MG63 (cell line): ENCODE measurements around the gene ARHGAP26. TPM values are rescaled to one million over a fixed set of nuclear protein-coding genes. Genes with fewer than 3 reads are reported as not detected.

Experiments used
- DNase-seq: peaks from one replicate; pipeline ENCODE4 v3.0.0-alpha.2; 2020
- H3K27me3 ChIP-seq: fragments of 250-450 bp; sonication (Bioruptor Pico); 2 replicates; pipeline ENCODE4 v1.5.1; 2020; ENCODE audit warnings: mild to moderate bottlenecking, moderate library complexity
- H3K36me3 ChIP-seq: fragments of 250-450 bp; sonication (Bioruptor Pico); 2 replicates; pipeline ENCODE4 v1.5.1; 2020; ENCODE audit warnings: mild to moderate bottlenecking, moderate library complexity
- H3K4me3 ChIP-seq: fragments of 250-450 bp; sonication (Bioruptor Pico); 2 replicates; pipeline ENCODE4 v1.5.1; 2020; ENCODE audit warnings: mild to moderate bottlenecking, moderate library complexity
- H3K9me3 ChIP-seq: fragments of 250-450 bp; sonication (Bioruptor Pico); 2 replicates; pipeline ENCODE4 v1.5.1; 2020; ENCODE audit warnings: mild to moderate bottlenecking, moderate library complexity
- total RNA-seq: library from RNA; depleted of rRNA; stranded (reverse); fragments of >200 nt; shearing (Covaris generic); gene quantifications from 2 replicates; pipeline ENCODE4 v1.2.3, GENCODE V29; 2014; ENCODE audit warnings: low replicate concordance

Gene ARHGAP26
- total RNA-seq, 1 experiment from 2014 or later: 1.3 TPM

DNA sequence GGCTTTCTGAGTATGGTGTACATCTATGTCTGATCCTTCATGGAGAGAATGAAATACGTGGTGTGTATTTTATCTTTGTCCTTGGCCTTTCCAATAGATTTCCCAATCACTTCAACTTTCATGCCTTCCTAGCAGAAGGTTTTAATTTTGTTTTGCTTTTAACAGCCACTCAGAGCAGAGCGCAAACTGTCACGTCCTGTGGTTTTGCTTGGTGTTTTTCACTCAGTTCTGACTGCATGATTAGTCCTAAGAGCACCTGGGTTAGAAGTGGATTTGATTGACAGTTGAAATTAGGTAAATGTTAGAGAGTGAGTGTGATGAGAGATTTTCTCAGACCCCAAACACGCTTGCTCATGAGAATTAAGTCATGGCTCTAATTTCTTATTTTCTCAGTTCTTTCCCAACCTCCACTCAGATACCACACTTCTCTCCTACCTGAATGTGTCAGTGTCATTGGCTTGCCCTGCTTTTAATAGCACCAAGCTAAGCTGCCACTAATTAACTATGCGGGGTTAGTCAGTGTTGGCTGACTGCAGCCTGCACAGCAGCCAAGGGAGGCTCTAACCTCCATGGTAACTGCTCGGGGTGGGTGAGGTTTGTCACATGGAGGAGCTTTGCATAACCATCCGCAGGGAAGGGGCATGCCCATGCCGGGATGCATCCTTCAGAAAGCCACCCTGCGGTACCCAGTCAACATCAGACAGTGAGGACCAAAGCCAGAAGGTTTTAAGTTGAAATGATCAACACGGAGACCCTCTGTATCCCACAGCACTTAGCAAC lies 459.9 kb downstream of the ARHGAP26 start:
- 0 out of 2 replicates have a peak, but pooled peaks cover 2% of the 10 kb centered on the region for H3K9me3 ChIP-seq
- DNase-seq: no peak
- no peak overlapping the region for H3K4me3 ChIP-seq
- no peaks in the 10 kb centered on the region for H3K27me3 ChIP-seq
- no peaks in the 10 kb centered on the region for H3K36me3 ChIP-seq

GRCh38 chr5:143230676-143230996 lies 460.5 kb downstream of the ARHGAP26 start:
- H3K9me3 ChIP-seq: 0 out of 2 replicates have a peak, but pooled peaks cover 2% of the 10 kb centered on the region
- H3K27me3 ChIP-seq: no peaks in the 10 kb centered on the region
- no peak for DNase-seq
- no peaks in the 10 kb centered on the region for H3K36me3 ChIP-seq
- H3K4me3 ChIP-seq: no peak overlapping the region

GRCh38 chr5:143231416-143231815 lies 461.2 kb downstream of the ARHGAP26 start:
- no peak for DNase-seq
- no peaks in the 10 kb centered on the region for H3K36me3 ChIP-seq
- H3K9me3 ChIP-seq: no peaks in the 10 kb centered on the region
- H3K4me3 ChIP-seq: no peak overlapping the region
- H3K27me3 ChIP-seq: no peaks in the 10 kb centered on the region

DNA sequence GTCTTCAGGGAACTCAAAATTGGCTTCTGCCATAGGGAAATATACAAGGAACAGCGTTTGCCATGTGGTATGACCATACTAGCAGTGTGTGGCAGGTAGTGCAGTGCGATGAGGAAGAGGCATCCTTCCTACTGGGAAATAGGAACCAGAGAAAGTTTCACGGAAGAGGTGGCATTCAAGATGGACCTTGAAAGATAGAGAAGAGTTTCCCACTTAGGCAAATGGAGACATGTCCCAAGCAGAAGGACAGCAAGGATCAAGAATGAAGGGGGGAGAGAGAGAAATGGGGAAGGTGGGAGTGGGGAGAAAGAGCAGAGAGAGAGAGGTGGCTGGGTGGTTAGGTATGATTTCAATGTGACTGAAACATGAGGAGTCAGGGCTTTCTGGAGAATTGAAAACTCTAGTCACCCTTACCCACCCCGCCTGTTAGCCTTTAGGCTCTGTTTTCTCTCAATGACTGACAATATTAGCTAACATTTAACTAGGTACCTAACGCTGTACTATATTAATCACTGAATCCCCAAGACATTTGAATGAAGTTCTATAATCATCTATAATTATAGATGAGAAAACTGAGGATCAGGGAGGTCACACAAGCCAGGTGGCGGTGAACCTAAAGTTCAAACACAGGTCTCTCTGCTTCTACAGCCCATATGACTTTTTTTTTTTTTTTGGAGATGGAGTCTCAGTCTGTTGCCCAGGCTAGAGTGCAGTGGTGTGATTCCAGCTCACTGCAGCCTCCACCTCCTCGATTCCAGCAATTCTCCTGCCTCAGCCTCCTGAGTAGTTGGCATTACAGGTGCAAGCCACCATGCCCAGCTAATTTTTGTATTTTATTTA lies 462.0 kb downstream of the ARHGAP26 start:
- H3K9me3 ChIP-seq: no peaks in the 10 kb centered on the region
- H3K36me3 ChIP-seq: no peaks in the 10 kb centered on the region
- no peak overlapping the region for H3K4me3 ChIP-seq
- DNase-seq: no peak
- H3K27me3 ChIP-seq: no peaks in the 10 kb centered on the region

DNA sequence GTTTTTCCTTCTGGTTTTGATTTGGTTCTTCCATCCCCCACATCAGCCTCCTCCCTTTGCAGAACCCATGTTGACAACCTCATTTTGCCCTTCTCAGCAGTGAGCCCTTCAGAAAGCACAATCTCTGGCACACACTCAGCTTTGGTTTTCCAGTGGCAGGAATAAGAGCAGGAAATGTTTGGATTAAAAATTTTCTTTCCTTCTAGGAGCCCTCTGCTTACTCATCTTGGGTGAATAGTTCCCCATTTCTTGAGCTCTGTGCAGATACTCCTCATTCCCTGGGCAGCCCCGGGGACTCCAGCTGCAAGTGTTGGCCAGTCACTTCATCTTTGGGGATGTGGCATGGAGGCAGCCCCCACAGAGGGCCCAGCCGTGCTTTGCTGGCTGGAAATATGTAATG lies 462.9 kb downstream of the ARHGAP26 start:
- Histone ChIP-seq H3K4me3 (no peak overlapping the region), H3K36me3 (no peaks in the 10 kb centered on the region), H3K27me3 (no peaks in the 10 kb centered on the region), H3K9me3 (no peaks in the 10 kb centered on the region)
- DNase-seq: peak; percentile 63

DNA sequence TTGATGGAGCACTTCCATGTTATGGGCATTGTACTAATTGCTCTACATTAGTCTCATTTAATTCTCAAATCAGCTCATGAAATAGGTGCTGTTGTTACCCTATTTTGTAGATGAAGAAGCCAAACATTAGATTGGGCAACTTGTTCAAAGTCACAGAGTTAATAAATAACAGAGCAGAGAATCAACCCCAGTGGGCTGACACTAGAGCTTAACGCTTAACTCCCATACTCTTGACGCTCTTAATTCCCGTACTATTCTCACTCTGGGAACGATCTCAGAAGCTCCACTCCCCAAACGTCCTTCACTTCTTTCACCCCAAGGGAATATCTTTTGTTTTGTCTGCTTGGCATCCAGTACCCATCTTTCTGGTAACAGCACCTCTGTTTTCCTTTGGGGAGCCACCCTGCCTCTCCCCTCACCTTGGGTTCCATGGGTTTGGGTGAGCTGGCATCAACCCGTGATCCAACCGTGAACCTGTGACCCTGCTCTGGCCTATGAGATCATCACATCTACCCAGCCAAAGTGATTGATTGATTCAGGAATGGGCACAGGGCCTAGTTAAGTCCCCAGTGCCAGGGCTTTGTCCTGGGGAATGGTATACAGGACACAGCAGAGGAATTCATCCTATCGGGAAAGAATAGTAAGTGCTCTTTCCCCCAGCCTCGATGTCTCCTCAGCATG lies 464.1 kb downstream of the ARHGAP26 start:
- Histone ChIP-seq H3K27me3 (no peaks in the 10 kb centered on the region), H3K9me3 (no peaks in the 10 kb centered on the region), H3K4me3 (no peak overlapping the region), H3K36me3 (no peaks in the 10 kb centered on the region)
- peak; percentile 51 for DNase-seq

DNA sequence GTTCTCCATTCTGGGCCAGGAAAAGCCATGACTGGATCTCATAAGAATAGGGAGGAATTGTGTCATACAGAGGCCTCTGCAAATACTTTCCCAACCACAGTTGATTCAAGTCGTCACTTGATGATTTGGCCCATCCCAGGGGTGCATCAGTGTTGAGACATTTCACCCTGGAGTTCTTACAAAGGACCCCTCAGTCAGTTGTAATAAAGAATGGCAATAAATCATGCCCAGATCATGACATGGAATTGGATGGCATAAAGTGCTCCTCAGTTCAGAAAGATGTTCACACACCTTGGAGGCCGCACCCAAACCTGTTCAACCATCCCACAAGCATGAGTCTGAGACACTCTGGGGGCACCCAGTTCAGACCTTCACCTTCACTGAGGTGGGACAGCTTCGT lies 465.2 kb downstream of the ARHGAP26 start:
- peak; percentile 43 for DNase-seq
- H3K36me3 ChIP-seq: no peaks in the 10 kb centered on the region
- H3K4me3 ChIP-seq: no peak overlapping the region
- H3K27me3 ChIP-seq: no peaks in the 10 kb centered on the region
- no peaks in the 10 kb centered on the region for H3K9me3 ChIP-seq

GRCh38 chr5:143236682-143237081 lies 466.5 kb downstream of the ARHGAP26 start:
- Histone ChIP-seq H3K36me3 (no peaks in the 10 kb centered on the region), H3K4me3 (no peak overlapping the region), H3K27me3 (no peaks in the 10 kb centered on the region), H3K9me3 (no peaks in the 10 kb centered on the region)
- DNase-seq: no peak

DNA sequence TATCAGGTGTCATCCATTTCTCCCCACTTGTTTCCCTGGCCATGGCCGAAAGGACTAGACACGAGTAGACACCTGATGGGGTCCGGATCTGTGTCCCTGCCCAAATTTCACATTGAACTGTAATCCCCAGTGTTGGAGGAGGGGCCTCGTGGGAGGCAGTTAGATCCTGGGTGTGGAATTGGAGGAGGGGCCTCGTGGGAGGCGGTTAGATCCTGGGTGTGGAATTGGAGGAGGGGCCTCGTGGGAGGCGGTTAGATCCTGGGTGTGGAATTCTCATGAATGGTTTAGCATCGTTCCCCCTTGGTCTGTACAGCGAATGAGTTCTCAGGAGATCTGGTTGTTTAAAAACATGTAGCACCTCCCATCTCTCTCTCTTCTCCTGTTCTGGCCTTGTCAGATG lies 467.5 kb downstream of the ARHGAP26 start:
- no peaks in the 10 kb centered on the region for H3K27me3 ChIP-seq
- no peak for DNase-seq
- H3K4me3 ChIP-seq: no peak overlapping the region
- H3K9me3 ChIP-seq: no peaks in the 10 kb centered on the region
- no peaks in the 10 kb centered on the region for H3K36me3 ChIP-seq

DNA sequence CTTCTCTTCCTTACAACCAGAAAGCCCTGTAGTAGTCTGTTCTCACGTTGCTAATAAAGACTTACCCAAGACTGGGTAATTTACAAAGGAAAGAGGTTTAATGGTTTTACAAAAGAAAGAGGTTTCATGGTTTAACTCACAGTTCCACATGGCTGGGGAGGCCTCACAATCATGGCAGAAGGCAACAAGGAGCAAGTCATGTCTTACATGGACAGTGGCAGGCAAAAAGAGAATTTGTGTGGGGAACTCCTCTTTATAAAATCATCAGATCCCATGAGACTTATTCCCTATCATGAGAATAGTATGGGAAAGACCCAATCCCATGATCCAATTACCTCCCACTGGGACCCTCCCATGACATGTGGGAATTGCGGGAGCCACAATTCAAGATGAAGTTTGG lies 468.4 kb downstream of the ARHGAP26 start:
- Histone ChIP-seq H3K36me3 (no peaks in the 10 kb centered on the region), H3K27me3 (no peaks in the 10 kb centered on the region), H3K4me3 (no peak overlapping the region)

DNA sequence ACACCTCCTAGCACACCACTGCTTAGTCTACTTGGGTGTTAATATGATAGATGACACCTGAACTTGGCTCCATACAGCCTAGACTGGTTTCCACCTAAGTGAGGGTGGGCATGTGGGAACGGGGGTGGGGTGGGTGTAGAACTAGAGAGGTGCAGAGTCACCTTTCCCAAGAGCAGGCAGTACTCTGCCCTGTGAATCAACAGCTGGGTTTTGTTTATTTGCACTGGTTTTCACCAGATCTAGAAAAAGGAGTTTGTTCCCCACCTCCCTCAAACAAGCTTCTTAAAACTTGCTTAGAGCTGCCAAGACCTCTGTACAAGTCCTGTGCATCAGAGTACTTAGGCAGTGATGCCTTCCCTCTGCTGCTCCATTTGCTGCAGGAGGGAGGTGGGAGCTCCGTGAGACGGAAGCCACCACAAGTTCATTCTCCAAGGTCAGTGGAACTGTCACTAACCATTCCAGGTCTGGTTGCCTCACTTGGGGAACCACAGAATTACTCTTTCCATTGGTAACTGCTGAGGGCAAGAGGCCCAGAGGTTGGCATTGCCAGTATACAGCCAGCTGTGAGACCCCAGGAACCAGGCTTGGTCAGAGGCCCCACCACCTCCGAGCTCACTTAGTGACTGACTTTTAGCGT lies 469.8 kb downstream of the ARHGAP26 start:
- DNase-seq: no peak
- Histone ChIP-seq H3K4me3 (no peak overlapping the region), H3K36me3 (no peaks in the 10 kb centered on the region), H3K9me3 (no peaks in the 10 kb centered on the region), H3K27me3 (no peaks in the 10 kb centered on the region)

More for the DNA sequence above, 468.4 kb downstream of the ARHGAP26 start:
- H3K9me3 ChIP-seq: no peaks in the 10 kb centered on the region
- no peak for DNase-seq

- no peaks in the 10 kb centered on the region for H3K27me3 ChIP-seq
- H3K4me3 ChIP-seq: no peak overlapping the region
- no peaks in the 10 kb centered on the region for H3K9me3 ChIP-seq
- DNase-seq: no peak
- no peaks in the 10 kb centered on the region for H3K36me3 ChIP-seq
Measured at GRCh38 chr5:143241892-143242291, 471.7 kb downstream of the ARHGAP26 start.

GRCh38 chr5:143243103-143243502 lies 472.9 kb downstream of the ARHGAP26 start:
- no peak for DNase-seq
- no peaks in the 10 kb centered on the region for H3K9me3 ChIP-seq
- no peaks in the 10 kb centered on the region for H3K27me3 ChIP-seq
- no peak overlapping the region for H3K4me3 ChIP-seq
- no peaks in the 10 kb centered on the region for H3K36me3 ChIP-seq

DNA sequence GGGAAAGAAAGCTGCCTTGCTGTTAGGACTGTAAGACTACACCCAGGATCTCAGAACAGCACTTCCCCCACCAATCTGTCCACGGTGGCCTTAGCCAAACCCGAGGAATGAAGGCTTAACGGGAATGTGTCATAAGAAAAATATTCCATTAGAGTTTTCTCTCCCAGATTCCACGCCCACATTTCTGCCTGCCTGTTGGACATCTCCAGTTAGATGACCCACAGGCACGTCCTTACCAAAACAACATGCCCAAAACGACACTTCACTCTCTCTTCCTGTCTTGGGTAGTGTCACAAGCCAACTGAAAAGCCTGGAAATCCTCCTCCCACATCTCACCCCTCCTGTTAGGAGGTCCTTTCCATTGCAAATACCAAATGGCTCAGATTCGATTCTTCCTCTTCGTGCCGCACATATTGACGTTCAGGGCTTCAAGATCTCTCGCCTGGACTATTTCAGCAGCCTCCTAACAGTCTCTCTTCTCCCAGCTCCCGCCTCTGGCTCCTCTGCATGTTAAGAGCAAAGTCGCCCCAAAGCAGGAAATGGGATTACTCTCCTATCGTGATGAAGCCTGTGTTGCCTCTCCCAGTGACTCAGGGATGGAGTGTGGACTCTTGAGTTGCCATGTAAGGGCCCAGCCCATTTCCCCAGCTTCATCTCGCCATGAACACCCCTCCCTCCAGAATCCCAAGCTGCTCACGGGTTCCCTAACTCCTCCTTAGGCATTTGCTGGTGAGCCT lies 474.0 kb downstream of the ARHGAP26 start:
- Histone ChIP-seq H3K9me3 (no peaks in the 10 kb centered on the region), H3K4me3 (peak overlapping the region; percentile 20), H3K36me3 (no peaks in the 10 kb centered on the region), H3K27me3 (no peaks in the 10 kb centered on the region)
- DNase-seq: peak; percentile 98

- H3K9me3 ChIP-seq: no peaks in the 10 kb centered on the region
- no peaks in the 10 kb centered on the region for H3K36me3 ChIP-seq
- H3K27me3 ChIP-seq: no peaks in the 10 kb centered on the region
- H3K4me3 ChIP-seq: no peak overlapping the region
- no peak for DNase-seq
Measured at GRCh38 chr5:143244990-143245389, 474.8 kb downstream of the ARHGAP26 start.

DNA sequence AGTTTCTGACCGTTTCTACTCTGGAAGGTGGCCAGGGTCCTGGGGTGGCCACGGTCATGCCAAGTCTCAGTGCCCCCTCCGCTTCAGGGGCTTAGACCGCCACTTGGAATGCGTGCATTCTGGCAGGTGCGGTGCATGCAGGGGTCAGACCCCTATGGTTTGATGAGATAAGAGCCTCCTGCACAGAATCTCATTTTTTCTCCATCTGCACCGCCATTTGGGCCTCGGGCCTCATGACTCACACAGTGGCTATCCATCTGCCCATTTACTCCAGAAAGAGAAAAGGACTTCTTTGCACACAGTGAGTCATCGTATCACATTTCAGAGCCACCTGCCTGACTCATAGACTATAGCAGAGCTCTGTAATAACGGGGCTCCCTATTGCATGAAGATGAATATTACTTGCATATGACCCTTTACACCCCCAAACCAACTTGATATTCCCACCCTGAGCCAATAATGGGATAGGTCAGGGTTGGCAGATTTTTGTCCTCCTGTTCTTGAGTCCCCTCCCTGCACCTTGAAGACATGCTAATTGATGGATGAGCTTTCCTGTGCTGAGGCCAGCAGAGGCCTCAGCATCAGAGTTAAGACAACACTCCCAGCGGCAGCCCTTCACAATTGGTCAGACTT lies 475.9 kb downstream of the ARHGAP26 start:
- no peaks in the 10 kb centered on the region for H3K27me3 ChIP-seq
- H3K4me3 ChIP-seq: no peak overlapping the region
- no peaks in the 10 kb centered on the region for H3K36me3 ChIP-seq
- no peaks in the 10 kb centered on the region for H3K9me3 ChIP-seq
- DNase-seq: peak; percentile 98
